B cell (primary cell): ENCODE data around the gene ARMC9. TPM values are rescaled to one million over a fixed set of nuclear protein-coding genes. Genes with fewer than 3 reads are reported as not detected.

Experiments used
- ATAC-seq: fragments of 200-7000 bp; cut with Tn5 transposase; one replicate; pipeline ENCODE4 v1.10.0; 2021; ENCODE audit warnings: low read depth, mild to moderate bottlenecking, moderate number of reproducible peaks, moderate library complexity
- CTCF ChIA-PET: fragments of 350-600 bp; sonication (Branson Sonifier 250); formaldehyde crosslinking; loops from one replicate; lab custom pipeline; 2021; ENCODE audit warnings: antibody characterized with exemption, inconsistent platforms; lab: Charles Lee
- POLR2A ChIA-PET: fragments of 350-600 bp; sonication (Branson Sonifier 250); formaldehyde crosslinking; loops from one replicate; lab custom pipeline; 2021; ENCODE audit warnings: antibody characterized with exemption; lab: Charles Lee
- DNase-seq: peaks from one replicate; pipeline ENCODE4 v3.0.0; 2013
- H2AFZ ChIP-seq: 2 replicates; pipeline ENCODE4 v1.6.1; 2012; ENCODE audit warnings: mild to moderate bottlenecking, low read depth, low read length; ENCODE audit not compliant: insufficient read depth, poor library complexity, severe bottlenecking
- H3K27ac ChIP-seq, 2 donors: 1 replicate in 1 of 2; 2 replicates in 1 of 2; pipeline ENCODE4 v1.5.1; 2012 to 2013; ENCODE audit warnings: low read length in 2 of 2, mild to moderate bottlenecking in 2 of 2, moderate library complexity in 1 of 2
- H3K27me3 ChIP-seq, 4 experiments: fragments of 200-600 bp in 1 of 4; sonication (generic) in 1 of 4; replicated peaks in 1 of 4; 1 replicate in 2 of 4; 2 replicates in 2 of 4; pipeline versions ENCODE4 v1.6.1 to v1.7.0; 2013 to 2016; ENCODE audit warnings: low read length in 3 of 4, mild to moderate bottlenecking in 2 of 4, mixed read lengths in 1 of 4, moderate library complexity in 1 of 4; ENCODE audit not compliant: insufficient read depth in 4 of 4, control insufficient read depth in 3 of 4; ENCODE audit errors: control extremely low read depth in 1 of 4
- H3K36me3 ChIP-seq, 2 experiments: replicated peaks in 1 of 2; 1 replicate in 1 of 2; 2 replicates in 1 of 2; pipeline versions ENCODE4 v1.6.1 to v1.7.1; 2013; ENCODE audit warnings: low read length in 1 of 2; ENCODE audit not compliant: insufficient read depth in 2 of 2, control insufficient read depth in 1 of 2; ENCODE audit errors: control extremely low read depth in 1 of 2, extremely low read depth in 1 of 2
- H3K4me1 ChIP-seq, 2 donors: fragments of 200-600 bp in 1 of 2; sonication (generic) in 1 of 2; 1 replicate in 1 of 2; 2 replicates in 1 of 2; pipeline versions ENCODE4 v1.5.1 to v1.6.1; 2013 to 2017; ENCODE audit warnings: low read length in 2 of 2; ENCODE audit not compliant: control insufficient read depth in 2 of 2, insufficient read depth in 2 of 2
- H3K4me2 ChIP-seq: replicated peaks from 2 replicates; pipeline ENCODE3; 2012; ENCODE audit warnings: mild to moderate bottlenecking, low read depth, low read length; ENCODE audit not compliant: poor library complexity, severe bottlenecking
- H3K4me3 ChIP-seq, 5 experiments: fragments of 200-600 bp in 1 of 5; sonication (generic) in 1 of 5; 1 replicate in 3 of 5; 2 replicates in 2 of 5; pipeline versions ENCODE4 v1.5.1 to v1.7.0; 2011 to 2016; ENCODE audit warnings: low read length in 4 of 5, mild to moderate bottlenecking in 4 of 5, low read depth in 2 of 5, control low read depth in 1 of 5, moderate library complexity in 1 of 5; ENCODE audit not compliant: insufficient read depth in 1 of 5; ENCODE audit errors: control extremely low read depth in 1 of 5, extremely low read depth in 1 of 5
- H3K79me2 ChIP-seq: fragments of 200-600 bp; sonication (generic); one replicate; pipeline ENCODE4 v1.6.0; 2016; ENCODE audit warnings: low read length; ENCODE audit not compliant: control insufficient read depth, insufficient read depth
- H3K9ac ChIP-seq: fragments of 200-600 bp; sonication (generic); 2 replicates; pipeline ENCODE4 v1.6.1; 2017; ENCODE audit warnings: mild to moderate bottlenecking, low read length, moderate library complexity
- H3K9me3 ChIP-seq, 3 donors: one replicate each; pipeline versions ENCODE4 v1.6.1 to v1.7.1; 2013; ENCODE audit warnings: low read length in 2 of 3; ENCODE audit not compliant: control insufficient read depth in 2 of 3, insufficient read depth in 1 of 3; ENCODE audit errors: control extremely low read depth in 1 of 3
- H4K20me1 ChIP-seq: 2 replicates; pipeline ENCODE4 v1.6.0; 2012; ENCODE audit warnings: mild to moderate bottlenecking, low read length; ENCODE audit not compliant: insufficient read depth, control insufficient read depth, poor library complexity, severe bottlenecking
- H3K27ac Mint-ChIP-seq: one replicate; pipeline ENCODE4 v1.8.0; 2021; ENCODE audit warnings: mixed read lengths
- H3K27me3 Mint-ChIP-seq: one replicate; pipeline ENCODE4 v1.8.0; 2021; ENCODE audit warnings: mixed read lengths
- H3K4me1 Mint-ChIP-seq: one replicate; pipeline ENCODE4 v1.8.0; 2021; ENCODE audit warnings: mixed read lengths
- H3K4me3 Mint-ChIP-seq: one replicate; pipeline ENCODE4 v1.8.0; 2021; ENCODE audit warnings: mixed read lengths
- H3K9me3 Mint-ChIP-seq: one replicate; pipeline ENCODE4 v1.8.0; 2022; ENCODE audit warnings: mixed read lengths; ENCODE audit not compliant: insufficient read depth
- EZH2 ChIP-seq: IDR thresholded peaks from 2 replicates; pipeline ENCODE4 v1.6.1; 2012; ENCODE audit warnings: borderline replicate concordance, low read depth, mild to moderate bottlenecking, moderate library complexity, low read length; ENCODE audit not compliant: insufficient read depth, poor library complexity, severe bottlenecking
- WGBS: methylation state at CpG from one replicate; pipeline ENCODE4 v1.1.5; 2013; ENCODE audit warnings: missing lambda C conversion rate; ENCODE audit not compliant: insufficient coverage; 5-methylcytosine and 5-hydroxymethylcytosine counted together
- intact Hi-C: fragments of 100-400 bp; cut with micrococcal nuclease; formaldehyde crosslinking; loops from one replicate; pipeline ENCODE4 v1.10.0; 2022
- polyA plus RNA-seq: library from polyadenylated mRNA; depleted of rRNA; stranded (reverse); fragments of >200 nt; gene quantifications from 2 replicates; pipeline ENCODE4 v1.2.3, GENCODE V29; 2012
- total RNA-seq, 2 donors: library from RNA; stranded (reverse); fragments of 120-200 nt in 1 of 2; gene quantifications; 1 replicate in 1 of 2; 2 replicates in 1 of 2; pipeline versions ENCODE4 v1.2.3 to v1.2.4, GENCODE V29; 2013 to 2022
- TF ChIP-seq, protein P1 (sequence below): fragments of 200-600 bp; IDR thresholded peaks from one replicate; pipeline ENCODE4 v1.8.0; 2022; ENCODE audit warnings: antibody characterized with exemption, mild to moderate bottlenecking

Gene ARMC9
- total and polyA plus RNA-seq, 2 donors (not counting 1 experiment from before 2014, with no cell fraction given): 0.40 to 5.4 TPM

DNA sequence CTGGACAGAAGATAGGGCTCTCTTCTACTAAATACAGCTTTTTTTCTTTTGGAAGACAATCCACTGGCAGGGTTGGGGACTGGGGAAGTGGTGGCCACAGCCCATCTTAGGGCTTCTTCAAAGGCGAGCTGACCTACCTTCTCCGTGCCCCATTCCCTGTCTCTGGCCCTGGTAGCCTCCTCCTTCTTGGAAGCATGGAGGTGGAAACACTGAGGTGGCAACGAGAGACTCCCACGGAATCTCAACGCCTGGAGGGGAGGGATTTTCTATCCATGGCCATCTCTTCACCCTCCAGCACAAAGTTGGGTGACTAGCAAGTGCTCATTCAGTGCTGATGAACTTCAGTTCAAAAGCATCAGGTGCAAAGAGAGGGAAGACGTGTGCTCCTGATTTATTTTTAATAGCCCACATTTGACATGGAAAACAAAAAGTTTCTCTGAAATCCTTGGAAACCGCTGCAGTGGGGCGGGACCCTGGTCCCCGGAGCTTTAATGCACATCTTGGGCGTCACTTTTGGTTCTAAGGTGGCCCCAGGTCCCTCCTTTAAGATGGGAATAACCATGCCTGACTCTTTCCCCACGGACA lies 633 bp upstream of the ARMC9 start:
- Histone ChIP-seq H3K4me2 (peak overlapping the region; percentile 83), H3K4me3 (peak overlapping the region; percentile 68 to 96 (median 92)), H3K27ac (peak overlapping the region in 1 of 2 donors; percentile 21), H3K9me3 (no peaks in the 10 kb centered on the region), H3K36me3 (no peaks in the 10 kb centered on the region), H3K4me1 (peaks cover 8 to 12% of the 10 kb centered on the region in 2 donors), H4K20me1 (no peaks in the 10 kb centered on the region), H3K27me3 (peaks cover 0 to 10% (median 0%) of the 10 kb centered on the region in 4 experiments), H3K9ac (peak overlapping the region; percentile 85), H2AFZ (peak overlapping the region; percentile 96), H3K79me2 (no peaks in the 10 kb centered on the region)
- ATAC-seq: no peak
- H3K27me3 Mint-ChIP-seq: peaks cover 16% of the 10 kb centered on the region
- H3K4me1 Mint-ChIP-seq: peaks cover 10% of the 10 kb centered on the region
- no peak for TF ChIP-seq EZH2
- TF ChIP-seq, protein P1, sequence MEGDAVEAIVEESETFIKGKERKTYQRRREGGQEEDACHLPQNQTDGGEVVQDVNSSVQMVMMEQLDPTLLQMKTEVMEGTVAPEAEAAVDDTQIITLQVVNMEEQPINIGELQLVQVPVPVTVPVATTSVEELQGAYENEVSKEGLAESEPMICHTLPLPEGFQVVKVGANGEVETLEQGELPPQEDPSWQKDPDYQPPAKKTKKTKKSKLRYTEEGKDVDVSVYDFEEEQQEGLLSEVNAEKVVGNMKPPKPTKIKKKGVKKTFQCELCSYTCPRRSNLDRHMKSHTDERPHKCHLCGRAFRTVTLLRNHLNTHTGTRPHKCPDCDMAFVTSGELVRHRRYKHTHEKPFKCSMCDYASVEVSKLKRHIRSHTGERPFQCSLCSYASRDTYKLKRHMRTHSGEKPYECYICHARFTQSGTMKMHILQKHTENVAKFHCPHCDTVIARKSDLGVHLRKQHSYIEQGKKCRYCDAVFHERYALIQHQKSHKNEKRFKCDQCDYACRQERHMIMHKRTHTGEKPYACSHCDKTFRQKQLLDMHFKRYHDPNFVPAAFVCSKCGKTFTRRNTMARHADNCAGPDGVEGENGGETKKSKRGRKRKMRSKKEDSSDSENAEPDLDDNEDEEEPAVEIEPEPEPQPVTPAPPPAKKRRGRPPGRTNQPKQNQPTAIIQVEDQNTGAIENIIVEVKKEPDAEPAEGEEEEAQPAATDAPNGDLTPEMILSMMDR: no peak
- intact Hi-C loops: loop anchor here (1.0 kb wide), 1 partner anchor 267 kb away; the partner anchor contains the start of gene NCL
- no peaks in the 10 kb centered on the region for H3K9me3 Mint-ChIP-seq
- WGBS: 38% methylated on average over 7 of the region's 11 CpGs
- CTCF ChIA-PET: interaction anchor here (0.8 to 1.3 kb wide), 2 partner anchors 30 to 93 kb away, joined by 3 to 5 read pairs; no protein-coding TSS in a partner anchor
- no peak for DNase-seq
- peak overlapping the region; percentile 15 for H3K27ac Mint-ChIP-seq
- POLR2A ChIA-PET: no interaction called here
- H3K4me3 Mint-ChIP-seq: peak overlapping the region; percentile 95

DNA sequence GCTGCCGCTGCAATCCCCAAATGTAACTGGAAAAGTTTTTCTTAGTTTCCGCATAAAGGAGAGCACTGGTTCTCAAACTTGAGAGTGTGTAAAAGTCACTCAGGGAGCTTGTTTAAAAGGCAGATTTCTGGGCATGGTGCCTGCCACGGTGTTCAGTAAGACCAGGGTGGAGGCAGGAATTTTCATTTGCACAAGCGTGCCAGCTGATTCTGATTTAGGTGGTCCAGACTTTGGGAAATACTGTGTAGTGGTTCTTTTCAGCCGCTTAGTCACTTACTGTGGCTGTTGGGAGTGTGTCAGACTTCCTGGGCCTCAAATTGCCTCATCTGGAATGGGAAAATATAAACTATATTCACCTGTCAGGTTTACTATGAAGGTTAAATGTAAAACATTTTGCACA lies 788 bp downstream of the ARMC9 start:
- intact Hi-C loops: no loop called here
- WGBS: 79% methylated on average over 4 of the region's 5 CpGs

More for the DNA sequence above, 788 bp downstream of the ARMC9 start:
- ATAC-seq (no peak), DNase-seq (no peak)
- Histone ChIP-seq H3K4me1 (peaks cover 8 to 12% of the 10 kb centered on the region in 2 donors), H3K79me2 (no peaks in the 10 kb centered on the region), H3K9me3 (no peaks in the 10 kb centered on the region), H3K27me3 (peaks cover 0 to 3% (median 0%) of the 10 kb centered on the region in 4 experiments), H3K36me3 (no peaks in the 10 kb centered on the region), H2AFZ (peak overlapping the region; percentile 96), H3K4me3 (peak overlapping the region in 3 of 5 experiments; percentile 68 to 94 (median 72)), H3K4me2 (peak overlapping the region; percentile 83), H3K9ac (peak overlapping the region; percentile 85), H4K20me1 (no peaks in the 10 kb centered on the region), H3K27ac (no peak overlapping the region)
- no peak overlapping the region for H3K27ac Mint-ChIP-seq
- peak overlapping the region; percentile 95 for H3K4me3 Mint-ChIP-seq
- ChIA-PET POLR2A (no interaction called here), CTCF (no interaction called here)
- H3K4me1 Mint-ChIP-seq: peaks cover 10% of the 10 kb centered on the region
- no peaks in the 10 kb centered on the region for H3K9me3 Mint-ChIP-seq
- H3K27me3 Mint-ChIP-seq: peaks cover 7% of the 10 kb centered on the region
- TF ChIP-seq EZH2: no peak
- TF ChIP-seq, protein P1: no peak
